DND-41 (cell line): ENCODE data around the gene PI16.

Experiments used
- CTCF ChIP-seq: IDR thresholded peaks from 2 replicates; pipeline ENCODE4 v1.5.1; 2012; ENCODE audit warnings: borderline replicate concordance, low read length, moderate library complexity, mild to moderate bottlenecking; ENCODE audit not compliant: poor library complexity, severe bottlenecking; ENCODE audit errors: extremely low read depth
- EZH2 ChIP-seq: IDR thresholded peaks from 3 replicates; pipeline ENCODE4 v1.6.1; 2012; ENCODE audit warnings: borderline replicate concordance, low read depth, mild to moderate bottlenecking, moderate library complexity, low read length, inconsistent platforms; ENCODE audit not compliant: severe bottlenecking

- TF ChIP-seq CTCF (no peak), EZH2 (no peak)
Observed at GRCh38 chr6:36906539-36907325, 47.8 kb upstream of the PI16 start.
